GM18511 (cell line): Measurements from ENCODE around the gene SRGAP2C.
A peak's percentile ranks its signal among the peaks of the same experiment; 100 is the strongest.
"Not testable (repeated sequence)": the region's sequence is repeated elsewhere in the genome, so short reads cannot be mapped to it uniquely, and the experiment has no call there.

ENCODE experiments used
- ATAC-seq: cut with Tn5 transposase; IDR thresholded peaks from one replicate; pipeline ENCODE4 v1.9.1; 2021; ENCODE audit warnings: mild to moderate bottlenecking, moderate library complexity; ENCODE audit not compliant: unreplicated experiment

SRGAP2C gene

DNA sequence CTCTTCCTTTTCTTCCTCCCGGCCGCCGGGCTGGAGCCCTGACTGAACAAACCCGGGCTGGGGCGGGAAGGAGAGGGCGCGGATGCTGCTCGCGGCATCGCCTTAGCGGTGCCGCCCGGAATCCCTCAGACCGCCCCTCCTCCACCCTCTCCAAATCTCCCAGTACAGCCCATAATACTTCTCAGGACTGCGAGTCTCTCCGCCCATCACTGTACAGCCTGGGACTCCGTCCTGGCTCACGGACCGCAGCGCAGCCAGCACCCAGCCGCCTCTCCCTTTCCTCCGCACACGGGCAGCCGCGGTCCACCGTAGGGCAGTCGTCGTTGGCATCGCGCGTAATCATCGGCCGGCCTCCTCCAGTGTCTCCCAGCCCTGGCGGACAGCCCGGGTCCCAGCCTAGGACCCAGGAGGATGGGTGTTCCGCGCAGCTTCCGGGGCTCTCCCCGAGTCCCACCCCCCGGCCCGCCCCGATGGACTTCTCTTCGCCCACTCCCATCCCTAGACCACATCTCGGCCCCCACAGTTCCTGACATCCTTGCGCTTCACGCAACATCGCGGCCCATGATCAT is 449 bp downstream of the SRGAP2C start:
- peak; percentile 7 for ATAC-seq

DNA sequence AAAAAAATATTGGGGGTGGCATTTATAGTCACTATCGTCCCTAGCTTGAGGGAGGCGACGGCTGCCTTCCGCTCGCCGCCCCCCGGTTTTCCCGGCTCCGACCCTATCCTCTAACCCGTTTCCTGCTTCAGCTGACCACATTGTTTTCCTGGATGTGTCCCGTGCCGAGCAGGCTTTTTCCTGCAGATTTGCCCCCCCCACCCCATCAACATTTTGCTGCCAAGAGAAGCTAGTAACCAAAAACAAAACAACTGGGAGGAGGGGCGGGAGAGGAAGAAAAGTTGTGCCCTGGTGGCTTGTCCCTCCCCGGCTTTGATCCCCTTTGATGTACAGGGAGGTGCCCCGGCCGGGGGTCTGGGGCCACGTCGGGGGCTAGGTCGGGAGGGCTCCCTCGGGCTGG is 1.4 kb downstream of the SRGAP2C start:
- ATAC-seq = not testable (repeated sequence)

DNA sequence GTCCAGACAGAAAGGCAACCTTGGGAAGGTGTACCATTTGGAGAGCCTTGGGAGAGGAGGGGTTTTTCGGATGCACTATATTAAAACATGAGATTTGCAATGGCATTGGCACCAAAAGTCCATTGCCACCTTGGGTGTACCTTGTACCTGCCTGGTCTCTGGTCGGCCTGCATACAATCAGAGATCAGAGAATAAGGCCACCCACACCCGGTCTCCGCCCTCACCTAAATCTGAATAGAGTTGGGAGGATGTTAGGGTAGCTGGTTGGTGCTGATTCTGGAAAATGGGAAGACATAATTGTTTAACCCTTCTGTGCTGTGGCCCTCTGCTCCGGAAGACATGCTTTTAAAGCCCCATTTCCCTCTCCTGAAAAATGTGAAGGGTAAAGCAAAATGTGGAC is 3.1 kb downstream of the SRGAP2C start:
- ATAC-seq = not testable (repeated sequence)

DNA sequence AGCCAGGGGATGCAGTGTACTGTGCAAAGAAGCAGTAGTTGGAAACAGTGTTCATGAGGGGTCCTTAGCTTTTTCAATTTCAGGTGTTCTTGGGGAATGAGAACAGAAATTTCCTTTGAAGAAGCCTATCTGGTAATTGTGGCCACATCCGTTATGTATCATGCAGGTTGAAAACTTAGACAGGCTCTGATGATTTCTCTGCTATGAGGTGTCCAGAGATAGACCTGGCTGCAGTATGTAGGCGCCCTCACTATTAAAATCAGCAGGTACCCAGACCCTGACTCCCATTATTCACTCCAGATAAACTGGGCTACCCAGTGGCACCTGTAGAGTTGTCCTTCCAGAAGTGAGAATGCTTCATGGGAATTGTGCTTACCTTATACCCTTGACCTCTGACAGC is 7.7 kb downstream of the SRGAP2C start:
- not testable (repeated sequence) for ATAC-seq

DNA sequence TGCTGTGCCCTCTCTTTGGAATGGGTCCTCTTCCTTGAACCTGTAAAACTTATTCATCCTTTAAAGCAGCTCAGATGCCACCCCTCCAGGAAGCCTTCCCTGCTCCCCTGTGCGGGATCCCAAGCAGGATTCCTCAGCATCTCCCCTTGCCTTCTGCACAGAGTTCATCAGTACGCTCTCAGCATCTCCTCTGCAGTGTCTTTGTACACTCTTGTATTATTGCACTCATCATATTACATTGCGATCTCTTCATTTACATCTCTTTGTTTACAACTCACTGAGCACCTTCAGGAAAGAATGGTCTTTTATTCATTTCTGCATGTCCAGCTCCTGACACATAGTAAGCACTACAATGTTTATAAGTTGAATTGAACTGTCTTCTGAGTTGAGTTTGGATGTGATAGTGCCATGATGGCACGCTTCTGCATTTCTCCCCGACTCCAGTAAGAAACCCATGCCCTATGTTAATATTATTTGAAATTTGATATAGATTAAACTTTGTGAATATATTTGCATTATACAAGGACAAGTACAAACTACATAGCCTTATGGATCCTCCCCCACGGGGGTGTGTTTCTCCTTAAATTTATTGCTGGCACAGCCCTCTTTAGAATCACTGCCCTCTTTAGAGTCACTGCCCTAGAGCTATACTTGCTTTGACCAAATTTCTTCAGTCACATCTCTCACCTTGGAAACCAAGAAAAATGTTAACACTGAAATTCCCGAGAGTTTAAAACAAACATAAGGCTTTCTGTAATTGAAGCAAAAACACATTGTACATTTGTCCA is 12.5 kb downstream of the SRGAP2C start:
- ATAC-seq = not testable (repeated sequence)

DNA sequence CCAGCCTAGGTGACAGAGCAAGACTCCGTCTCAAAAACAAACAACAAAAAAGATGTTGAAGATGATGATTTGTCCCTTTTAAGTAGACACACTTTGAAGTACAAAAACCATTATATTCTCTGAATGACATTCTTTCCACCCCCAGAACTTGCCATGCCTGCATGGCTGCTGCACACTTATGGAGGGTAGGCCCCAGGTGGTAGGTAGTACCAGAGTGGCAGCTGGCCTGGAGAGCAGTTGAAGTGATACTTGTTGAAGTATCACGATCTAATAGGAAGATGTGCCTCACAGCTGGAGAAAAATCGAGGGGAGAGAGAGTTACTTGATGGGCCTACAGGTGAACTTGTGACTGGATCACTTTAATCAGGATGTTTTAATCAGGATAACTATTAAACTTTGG is 15.0 kb downstream of the SRGAP2C start:
- ATAC-seq = not testable (repeated sequence)

DNA sequence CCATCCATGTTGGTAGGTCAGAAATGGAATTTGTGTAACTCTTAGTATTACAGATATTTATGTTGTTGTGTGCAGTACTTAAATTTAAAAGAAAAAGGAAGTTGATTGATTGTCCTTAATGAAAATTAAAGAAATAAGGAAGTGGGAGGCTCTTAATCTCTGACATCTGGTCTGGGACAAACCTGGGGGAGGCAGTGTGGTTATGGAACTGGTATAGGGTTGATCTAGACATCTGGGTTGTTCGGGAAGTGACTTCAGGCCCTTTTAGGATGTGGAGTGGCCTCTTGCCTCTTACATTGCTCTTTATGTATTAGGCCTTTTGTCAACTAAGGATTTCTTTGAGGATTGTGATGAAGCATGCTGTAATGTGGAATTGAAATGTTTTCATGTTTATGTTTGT is 15.5 kb downstream of the SRGAP2C start:
- not testable (repeated sequence) for ATAC-seq

DNA sequence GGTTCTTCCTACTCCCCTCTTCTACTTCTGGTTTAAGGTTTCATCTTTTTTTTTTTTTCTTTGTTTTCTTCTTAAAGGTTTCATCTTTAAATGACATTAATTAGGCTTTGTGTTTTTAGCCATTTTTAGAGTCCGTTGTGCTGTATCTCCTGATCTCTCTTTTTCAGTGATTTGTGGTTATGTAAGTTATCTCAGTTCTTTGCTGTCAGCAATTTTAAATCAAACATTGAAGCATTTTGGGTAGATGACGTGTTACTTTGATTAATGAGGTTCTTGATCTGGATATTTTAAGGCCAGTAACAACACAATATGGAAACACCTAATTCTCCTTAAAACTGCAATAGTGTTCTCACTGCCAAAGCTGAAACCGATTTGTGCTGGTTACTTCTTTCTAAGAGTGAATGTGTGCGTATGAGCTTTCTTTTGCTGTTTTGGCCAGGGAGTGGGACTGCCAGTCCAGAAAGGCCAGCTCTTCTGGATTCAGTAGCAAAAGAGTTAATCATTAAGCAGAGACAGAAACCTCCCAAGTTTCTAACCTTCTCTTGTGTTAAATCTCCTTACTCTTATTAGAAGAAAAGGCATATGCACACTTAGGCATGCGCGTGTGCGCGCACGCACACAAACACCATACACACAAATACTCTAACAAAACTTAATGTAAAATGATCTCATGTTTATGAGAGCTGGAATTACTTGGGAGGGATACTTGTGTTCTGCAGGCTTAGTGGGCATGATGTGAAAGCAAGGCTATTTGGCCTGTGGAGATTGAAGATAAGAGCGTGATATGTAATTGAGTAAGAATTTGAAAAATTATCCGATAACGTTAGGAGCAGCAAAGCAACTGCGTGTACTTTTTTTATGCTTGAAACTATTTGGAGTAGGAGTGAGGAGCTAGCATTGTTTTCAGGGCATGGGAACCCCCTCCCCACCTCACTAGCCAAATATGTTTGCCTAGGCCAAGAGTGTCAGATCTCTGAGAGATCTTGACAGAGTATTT is 16.5 kb downstream of the SRGAP2C start:
- not testable (repeated sequence) for ATAC-seq

DNA sequence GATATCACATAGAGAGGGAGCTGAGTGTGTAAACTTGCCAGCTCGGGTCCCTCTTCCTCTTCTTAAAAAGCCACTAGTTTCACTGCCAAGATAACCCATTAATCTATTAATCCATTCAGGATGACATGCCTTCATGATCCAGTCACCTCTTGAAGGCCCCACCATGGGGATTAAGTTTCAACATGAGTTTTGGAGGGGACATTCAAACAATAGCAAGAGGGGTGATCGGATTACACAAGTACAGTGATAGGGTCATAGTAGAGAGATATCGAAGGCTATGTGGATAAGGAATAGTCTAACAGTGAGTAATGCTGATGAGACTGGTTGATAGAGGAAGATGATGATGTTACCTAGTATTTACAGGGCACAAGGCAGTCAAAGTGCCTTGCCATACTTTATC is 18.2 kb downstream of the SRGAP2C start:
- ATAC-seq = not testable (repeated sequence)

DNA sequence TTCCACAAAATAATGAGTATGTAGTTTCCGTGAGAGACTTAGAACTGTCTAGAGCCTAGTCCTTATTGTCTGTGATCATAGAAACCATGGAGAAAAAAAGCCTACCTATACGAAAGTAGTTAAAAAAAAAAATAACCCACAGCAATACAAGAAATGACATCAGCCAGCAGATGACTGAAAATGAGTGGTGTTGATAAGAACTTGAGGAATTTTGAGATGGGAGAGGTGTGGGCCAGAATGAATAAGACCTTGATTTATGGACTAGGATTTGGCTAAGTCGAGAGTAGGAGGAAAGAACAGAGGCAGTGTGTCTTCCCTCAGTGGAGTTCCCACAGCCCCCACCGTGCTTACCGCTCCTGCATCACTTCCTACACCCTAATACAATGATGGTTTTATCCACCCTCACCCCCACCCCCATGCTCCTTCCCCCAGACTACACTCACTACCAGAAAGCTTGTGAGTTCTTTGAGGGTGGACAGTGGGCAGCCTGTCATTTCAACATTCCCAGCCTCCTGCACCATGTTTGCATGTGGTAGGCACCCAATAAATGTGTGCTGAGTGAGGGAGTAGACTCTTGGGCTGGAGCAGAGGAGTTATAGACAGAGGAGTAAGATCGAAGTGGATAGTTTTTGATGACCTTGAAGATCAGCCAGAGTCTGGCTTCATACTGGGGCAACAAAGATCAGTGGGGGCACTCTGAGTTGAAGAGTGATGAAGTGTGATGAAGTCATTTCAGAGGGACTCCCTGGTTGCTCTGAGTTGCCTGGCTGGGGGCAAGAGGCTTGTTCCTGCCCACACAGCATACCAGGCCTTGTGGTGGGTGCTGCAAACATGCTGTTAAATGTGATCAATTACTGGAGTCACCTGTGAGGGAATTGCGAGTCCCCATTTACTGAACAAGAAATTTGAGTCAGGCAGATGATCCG is 21.3 kb downstream of the SRGAP2C start:
- ATAC-seq = not testable (repeated sequence)

DNA sequence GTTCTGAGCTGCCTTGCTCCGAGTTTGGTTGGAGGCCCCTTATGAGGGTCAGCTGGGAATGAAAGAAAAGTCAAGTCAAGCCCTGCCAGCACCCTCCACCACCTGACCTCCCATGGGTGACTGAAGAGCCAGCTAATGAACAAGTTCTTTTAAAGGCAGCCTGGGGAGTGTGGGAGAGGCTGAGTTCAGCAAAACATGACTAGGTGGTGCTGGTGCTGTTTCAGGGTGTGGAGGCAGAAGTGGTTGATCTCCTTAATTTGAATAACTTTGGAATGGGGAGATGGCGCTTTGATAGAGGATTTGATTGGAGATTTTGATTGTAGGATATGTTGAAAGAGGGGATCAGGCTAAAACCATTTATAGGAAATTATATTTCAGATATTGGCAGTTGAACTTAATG is 22.6 kb downstream of the SRGAP2C start:
- ATAC-seq = not testable (repeated sequence)

DNA sequence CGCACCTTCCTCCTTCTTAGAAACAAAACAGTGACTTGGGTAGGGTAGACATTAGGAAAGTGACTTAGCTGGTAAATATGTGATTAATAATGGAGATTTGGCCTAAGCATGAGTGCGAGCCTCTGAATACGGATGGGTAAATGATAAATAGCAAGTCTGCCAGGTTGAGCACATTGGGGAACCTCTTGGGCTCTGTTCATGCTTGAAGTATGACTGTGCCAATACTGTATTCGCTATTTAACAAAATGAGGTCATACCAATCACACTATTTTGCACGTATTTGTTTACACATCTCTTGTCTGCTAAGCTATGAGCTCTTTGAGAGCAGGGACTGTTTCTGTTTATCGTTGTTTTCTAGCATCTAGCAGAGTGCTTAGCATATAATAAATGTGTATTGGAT is 23.6 kb downstream of the SRGAP2C start:
- ATAC-seq = not testable (repeated sequence)

DNA sequence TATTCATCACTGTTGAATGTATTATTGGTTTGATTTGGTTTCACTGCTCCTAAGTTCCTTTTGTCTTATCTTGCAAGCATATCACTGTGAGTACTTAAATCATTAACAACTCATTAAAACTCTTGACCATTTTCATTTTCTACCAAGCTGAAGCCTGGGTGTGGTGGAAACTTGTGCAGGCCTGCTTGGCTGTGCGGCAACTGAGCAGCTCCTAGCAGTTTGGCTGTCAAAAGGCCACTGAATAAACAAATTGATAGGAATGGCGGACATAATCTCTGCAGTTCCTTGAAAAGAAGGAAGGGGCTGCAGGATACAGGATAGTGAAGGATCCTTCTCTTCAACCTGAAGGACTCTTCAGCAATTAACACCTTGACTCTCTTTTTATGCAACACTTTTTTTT is 26.0 kb downstream of the SRGAP2C start:
- not testable (repeated sequence) for ATAC-seq

DNA sequence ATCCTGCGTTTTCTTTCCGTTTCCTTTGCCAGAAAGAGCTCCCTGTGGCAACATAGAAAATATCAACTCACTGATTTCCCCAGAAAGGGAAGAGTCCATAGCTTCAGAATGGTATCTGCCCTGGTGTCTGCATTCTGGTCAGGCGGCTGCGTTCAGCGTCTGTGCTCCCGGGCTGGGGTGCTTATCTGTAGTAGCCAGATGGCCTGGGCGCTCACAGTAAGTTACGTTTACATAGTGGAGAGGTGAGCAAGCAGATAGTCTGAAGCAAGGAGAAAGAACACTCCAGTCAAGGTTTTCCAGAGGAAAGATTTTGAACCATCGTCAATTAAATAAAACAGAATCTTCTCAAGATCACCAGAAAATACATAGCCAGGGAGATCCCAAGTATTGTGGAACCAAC is 28.7 kb downstream of the SRGAP2C start:
- ATAC-seq = not testable (repeated sequence)

DNA sequence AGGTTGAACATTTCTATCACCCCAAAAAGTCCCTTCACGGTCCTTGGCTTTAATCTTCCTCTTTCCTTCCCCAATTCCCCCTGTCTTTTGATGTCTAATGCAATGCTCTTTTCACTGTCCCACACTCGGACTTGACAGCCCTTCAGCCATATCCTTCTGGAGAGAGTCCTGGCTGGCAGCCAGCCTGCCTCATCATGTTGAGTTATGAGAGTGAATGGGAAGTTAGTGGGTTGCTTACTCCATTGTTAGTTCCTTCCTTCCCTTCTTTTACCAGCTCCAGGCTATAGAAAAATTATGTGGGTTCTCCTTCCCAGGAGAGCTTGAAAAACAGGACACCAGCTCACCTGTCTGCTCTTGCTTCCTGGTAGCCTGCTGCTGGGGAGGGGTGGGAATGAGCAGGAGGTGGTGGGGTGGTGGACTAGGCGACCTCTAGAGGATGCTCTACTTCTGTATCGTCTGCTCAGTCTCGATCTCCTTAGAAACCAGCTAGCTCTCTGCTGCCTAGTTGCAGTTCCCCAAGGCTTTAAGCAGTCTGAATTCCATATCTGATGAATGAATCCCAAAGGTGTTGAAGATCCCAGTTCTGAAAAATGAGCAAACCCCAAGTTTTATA is 29.9 kb downstream of the SRGAP2C start:
- ATAC-seq = peak; percentile 68

DNA sequence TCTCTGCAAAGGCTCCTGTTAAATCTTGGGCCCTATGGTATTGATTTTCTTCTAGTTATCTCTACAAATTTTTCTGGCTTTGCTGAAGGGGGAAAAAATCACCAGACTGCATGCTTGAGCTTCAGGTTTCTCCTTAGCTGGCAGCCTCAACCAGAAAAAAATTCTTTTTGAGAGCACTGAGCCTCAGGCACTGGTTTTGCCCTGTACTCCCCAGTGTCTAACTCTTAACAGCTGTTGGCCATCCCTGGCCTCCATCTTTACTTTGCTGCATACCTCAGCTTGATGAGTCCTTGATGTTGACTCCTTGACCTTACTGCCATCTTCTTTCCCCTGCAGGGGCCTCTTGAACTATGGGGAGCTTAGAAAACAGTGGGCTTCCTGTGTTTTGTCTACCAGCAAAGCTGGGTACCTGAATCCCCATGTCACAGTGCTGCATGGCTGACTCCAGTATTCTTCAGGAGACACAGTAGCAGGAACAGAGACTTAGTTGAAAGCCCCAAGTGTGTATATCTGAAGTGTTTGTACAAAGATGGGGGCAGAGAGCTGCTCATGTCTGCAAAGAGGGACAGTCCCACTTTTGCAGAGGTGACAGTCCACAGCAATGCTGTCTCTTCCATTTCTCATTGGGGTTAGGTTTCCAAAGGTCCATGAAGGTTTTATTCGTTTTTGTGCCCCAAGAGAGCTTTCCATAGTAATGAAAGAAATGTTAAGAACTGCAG is 31.1 kb downstream of the SRGAP2C start:
- not testable (repeated sequence) for ATAC-seq

DNA sequence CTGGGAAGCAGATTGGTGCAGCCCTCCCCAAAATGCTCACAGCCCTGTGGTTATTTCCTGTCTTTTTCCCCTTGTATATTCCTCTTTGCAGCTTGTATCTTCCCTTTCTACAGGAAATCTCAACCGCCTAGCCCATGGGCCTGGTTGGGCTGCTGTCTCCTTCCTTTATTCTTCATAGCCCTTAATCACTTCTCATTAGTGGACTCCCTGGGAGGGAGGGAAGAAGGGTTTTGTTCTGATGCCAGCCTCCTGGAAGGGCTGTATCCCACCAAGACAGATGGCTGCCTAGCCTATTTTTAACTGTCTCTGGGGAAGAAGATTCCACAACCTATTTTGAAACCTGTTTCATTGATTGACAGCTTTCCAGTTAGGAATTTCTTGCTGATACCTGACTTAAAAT is 31.9 kb downstream of the SRGAP2C start:
- not testable (repeated sequence) for ATAC-seq

DNA sequence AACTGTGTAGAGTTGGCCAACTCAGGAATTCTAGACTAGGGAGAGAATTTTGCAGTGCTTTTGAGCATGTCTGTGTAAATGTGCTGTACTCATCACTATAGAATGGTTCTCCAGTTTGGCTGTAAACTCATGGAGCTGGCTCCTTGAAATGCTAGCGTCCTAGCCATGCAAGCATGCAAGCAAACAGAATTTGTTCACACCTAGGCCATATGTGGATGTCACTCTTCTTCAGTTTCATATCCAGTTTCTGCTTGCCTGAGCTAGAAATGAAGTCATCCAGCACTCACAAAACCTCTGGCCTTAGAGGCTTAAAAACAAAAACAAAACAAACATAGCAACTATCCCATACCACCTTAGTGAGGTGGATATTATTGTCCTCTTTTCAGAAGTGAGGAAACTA is 37.0 kb downstream of the SRGAP2C start:
- peak; percentile 68 for ATAC-seq

DNA sequence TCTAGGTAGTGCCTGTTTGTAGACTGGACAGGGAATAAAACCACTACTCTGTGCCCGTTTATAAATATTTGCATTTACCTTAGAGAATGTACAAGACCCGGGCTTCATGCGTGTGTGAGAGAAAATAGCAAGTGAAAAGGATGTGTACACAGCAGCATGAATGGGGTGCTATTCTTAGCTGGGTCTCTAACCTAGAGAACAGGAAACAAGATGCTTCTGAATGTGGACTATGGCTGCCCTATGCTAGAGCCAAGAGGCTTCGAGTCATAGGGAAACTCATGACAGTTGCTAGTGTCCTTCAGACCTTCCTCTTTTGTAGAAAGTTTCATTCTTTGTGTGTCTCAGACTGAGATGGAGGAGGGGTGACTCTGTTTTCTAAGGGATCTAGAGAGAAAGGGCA is 39.9 kb downstream of the SRGAP2C start:
- peak; percentile 98 for ATAC-seq
